Measurements from ENCODE around the gene RAB27A. TPM values are rescaled to one million over a fixed set of nuclear protein-coding genes. Genes with fewer than 3 reads are reported as not detected.

The RAB27A gene
- total RNA-seq, 1 experiment from 2014 or later, result 36.0 TPM

DNA sequence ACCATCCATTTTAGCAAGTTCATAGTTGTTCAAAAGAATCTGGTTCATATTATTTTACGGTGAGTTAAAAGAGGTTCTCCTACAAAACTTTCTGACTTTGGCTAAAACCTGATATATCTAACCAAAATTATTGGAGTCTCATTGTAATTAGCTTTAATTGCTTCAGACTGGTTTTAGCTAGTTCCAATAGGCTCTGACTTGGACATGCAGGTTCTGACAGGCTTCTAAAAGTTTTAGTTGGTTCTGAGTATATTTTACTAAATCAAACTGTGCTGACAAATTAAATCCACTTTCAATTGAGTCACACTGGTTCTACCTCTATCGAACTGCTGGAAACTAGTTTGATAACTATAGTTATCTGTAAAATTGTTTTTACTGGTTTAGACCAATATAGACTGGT is 50.7 kb downstream of the RAB27A start:
- no peaks in the 10 kb centered on the region for H3K36me3 Mint-ChIP-seq (ENCODE audit: insufficient read depth, unreplicated experiment)
- no peaks in the 10 kb centered on the region for H3K9me3 Mint-ChIP-seq (ENCODE audit: unreplicated experiment)
- ChIA-PET CTCF (interaction anchor here (1.3 kb wide), 1 partner anchor 9 kb away, joined by 4 read pairs; no protein-coding TSS in a partner anchor), POLR2A (interaction anchor here (1.4 kb wide), 1 partner anchor 11 kb away, joined by 7 read pairs; no protein-coding TSS in a partner anchor)
- H3K27me3 Mint-ChIP-seq (ENCODE audit: insufficient read depth, unreplicated experiment), result no peaks in the 10 kb centered on the region
- TF ChIP-seq CTCF (IDR thresholded peaks at IDR 0.05; ENCODE audit: unreplicated experiment), result no peak
- DNase-seq (ENCODE audit: unreplicated experiment), result no peak
- no peak overlapping the region for H3K4me3 Mint-ChIP-seq (ENCODE audit: unreplicated experiment)
- H3K4me1 Mint-ChIP-seq (ENCODE audit: insufficient read depth, unreplicated experiment), result no peaks in the 10 kb centered on the region
- no TSS peak for BruUV-seq (replicated peaks)
- intact Hi-C loops (cut with micrococcal nuclease), result no loop called here
- H3K27ac Mint-ChIP-seq (ENCODE audit: low read depth, unreplicated experiment), result no peak overlapping the region

GRCh38 chr15:55237219-55238130 is 52.1 kb downstream of the RAB27A start:
- Mint-ChIP-seq H3K4me3 (ENCODE audit: unreplicated experiment) (no peak overlapping the region), H3K27me3 (ENCODE audit: insufficient read depth, unreplicated experiment) (no peaks in the 10 kb centered on the region), H3K27ac (ENCODE audit: low read depth, unreplicated experiment) (no peak overlapping the region), H3K9me3 (ENCODE audit: unreplicated experiment) (no peaks in the 10 kb centered on the region), H3K36me3 (ENCODE audit: insufficient read depth, unreplicated experiment) (no peaks in the 10 kb centered on the region), H3K4me1 (ENCODE audit: insufficient read depth, unreplicated experiment) (no peaks in the 10 kb centered on the region)
- intact Hi-C loops (cut with micrococcal nuclease), result no loop called here
- no peak for DNase-seq (ENCODE audit: unreplicated experiment)
- no TSS peak for BruUV-seq (replicated peaks)
- ChIA-PET POLR2A (interaction anchor here (0.9 to 1.4 kb wide), 3 partner anchors 13 to 16 kb away, joined by 3 to 7 read pairs (median 3); no protein-coding TSS in a partner anchor), CTCF (interaction anchor here (0.9 to 1.6 kb wide), 4 partner anchors 9 to 53 kb away, joined by 3 to 4 read pairs (median 4); no protein-coding TSS in a partner anchor)
- no peak for TF ChIP-seq CTCF (IDR thresholded peaks at IDR 0.05; ENCODE audit: unreplicated experiment)

- intact Hi-C loops (cut with micrococcal nuclease), result no loop called here
- CTCF ChIA-PET, result interaction anchor here (1.0 kb wide), 1 partner anchor 9 kb away, joined by 5 read pairs; no protein-coding TSS in a partner anchor
- no TSS peak for BruUV-seq (replicated peaks)
- TF ChIP-seq CTCF (IDR thresholded peaks at IDR 0.05; ENCODE audit: unreplicated experiment), result no peak
- Mint-ChIP-seq H3K4me1 (ENCODE audit: insufficient read depth, unreplicated experiment) (no peaks in the 10 kb centered on the region), H3K27me3 (ENCODE audit: insufficient read depth, unreplicated experiment) (no peaks in the 10 kb centered on the region), H3K9me3 (ENCODE audit: unreplicated experiment) (no peaks in the 10 kb centered on the region), H3K36me3 (ENCODE audit: insufficient read depth, unreplicated experiment) (no peaks in the 10 kb centered on the region), H3K27ac (ENCODE audit: low read depth, unreplicated experiment) (no peak overlapping the region), H3K4me3 (ENCODE audit: unreplicated experiment) (no peak overlapping the region)
- POLR2A ChIA-PET, result no interaction called here
- no peak for DNase-seq (ENCODE audit: unreplicated experiment)
Observed at GRCh38 chr15:55235546-55236036, 54.0 kb downstream of the RAB27A start.

- no peak overlapping the region for H3K4me3 Mint-ChIP-seq (ENCODE audit: unreplicated experiment)
Observed at GRCh38 chr15:55234800-55235104, 54.9 kb downstream of the RAB27A start.

More at GRCh38 chr15:55234800-55235104, 54.9 kb downstream of the RAB27A start:
- POLR2A ChIA-PET, result no interaction called here
- no TSS peak for BruUV-seq (replicated peaks)
- Mint-ChIP-seq H3K27me3 (ENCODE audit: insufficient read depth, unreplicated experiment) (no peaks in the 10 kb centered on the region), H3K27ac (ENCODE audit: low read depth, unreplicated experiment) (no peak overlapping the region), H3K36me3 (ENCODE audit: insufficient read depth, unreplicated experiment) (peaks cover 4% of the 10 kb centered on the region), H3K4me1 (ENCODE audit: insufficient read depth, unreplicated experiment) (no peaks in the 10 kb centered on the region), H3K9me3 (ENCODE audit: unreplicated experiment) (no peaks in the 10 kb centered on the region)
- intact Hi-C loops (cut with micrococcal nuclease), result no loop called here
- CTCF ChIA-PET, result interaction anchor here (1.0 kb wide), 1 partner anchor 9 kb away, joined by 5 read pairs; no protein-coding TSS in a partner anchor
- no peak for TF ChIP-seq CTCF (IDR thresholded peaks at IDR 0.05; ENCODE audit: unreplicated experiment)
- DNase-seq (ENCODE audit: unreplicated experiment), result no peak
